CD14-positive monocyte (primary cell): Measurements from ENCODE around the gene GAS7. TPM values are rescaled to one million over a fixed set of nuclear protein-coding genes. Genes with fewer than 3 reads are reported as not detected.
A peak's percentile ranks its signal among the peaks of the same experiment; 100 is the strongest.

Source experiments
- DNase-seq, 3 donors: peaks; one replicate each; pipeline ENCODE4 v3.0.0-alpha.2; 2011 to 2022
- H2AFZ ChIP-seq: 2 replicates; pipeline ENCODE4 v1.6.0; 2012; ENCODE audit warnings: mild to moderate bottlenecking, low read depth, low read length, inconsistent platforms; ENCODE audit not compliant: insufficient read depth, poor library complexity, severe bottlenecking
- H3K27ac ChIP-seq, 2 donors: 1 replicate in 1 of 2; 2 replicates in 1 of 2; pipeline ENCODE4 v1.5.1; 2012 to 2013; ENCODE audit warnings: low read length in 2 of 2, control low read depth in 1 of 2, inconsistent platforms in 1 of 2, low read depth in 1 of 2, mild to moderate bottlenecking in 1 of 2
- H3K27me3 ChIP-seq, 2 donors: one replicate each; pipeline versions ENCODE4 v1.6.0 to v1.6.1; 2011 to 2013; ENCODE audit warnings: low read length in 2 of 2; ENCODE audit not compliant: control insufficient read depth in 2 of 2, insufficient read depth in 2 of 2
- H3K36me3 ChIP-seq, 2 donors: replicated peaks in 1 of 2; 1 replicate in 1 of 2; 2 replicates in 1 of 2; pipeline versions ENCODE4 v1.5.1 to v1.6.1; 2012 to 2013; ENCODE audit warnings: low read length in 2 of 2, control low read depth in 1 of 2, inconsistent platforms in 1 of 2, mild to moderate bottlenecking in 1 of 2; ENCODE audit not compliant: insufficient read depth in 2 of 2, control insufficient read depth in 1 of 2
- H3K4me1 ChIP-seq, 2 donors: 1 replicate in 1 of 2; 2 replicates in 1 of 2; pipeline versions ENCODE4 v1.5.1 to v1.6.1; 2012 to 2013; ENCODE audit warnings: low read length in 2 of 2, control low read depth in 1 of 2, inconsistent platforms in 1 of 2, mild to moderate bottlenecking in 1 of 2, moderate library complexity in 1 of 2; ENCODE audit not compliant: insufficient read depth in 2 of 2, control insufficient read depth in 1 of 2
- H3K4me2 ChIP-seq: replicated peaks from 2 replicates; pipeline ENCODE3; 2012; ENCODE audit warnings: low read length, moderate library complexity, mild to moderate bottlenecking; ENCODE audit not compliant: poor library complexity, severe bottlenecking; ENCODE audit errors: extremely low read depth
- H3K4me3 ChIP-seq, 3 experiments: fragments of 200-600 bp in 1 of 3; sonication (generic) in 1 of 3; replicated peaks in 1 of 3; 1 replicate in 2 of 3; 2 replicates in 1 of 3; pipeline ENCODE4 v1.5.1; 2011 to 2013; ENCODE audit warnings: low read length in 3 of 3, mild to moderate bottlenecking in 3 of 3, control low read depth in 2 of 3, low read depth in 2 of 3, inconsistent platforms in 1 of 3, moderate library complexity in 1 of 3
- H3K79me2 ChIP-seq: 2 replicates; pipeline ENCODE4 v1.6.0; 2012; ENCODE audit warnings: mild to moderate bottlenecking, control low read depth, inconsistent platforms, low read length, moderate library complexity; ENCODE audit not compliant: insufficient read depth
- H3K9ac ChIP-seq: 2 replicates; pipeline ENCODE4 v1.6.0; 2017; ENCODE audit warnings: low read length, mild to moderate bottlenecking; ENCODE audit not compliant: insufficient read depth, poor library complexity, severe bottlenecking
- H3K9me3 ChIP-seq, 2 donors: replicated peaks in 1 of 2; 1 replicate in 1 of 2; 2 replicates in 1 of 2; pipeline versions ENCODE4 v1.5.1 to v1.6.1; 2012 to 2013; ENCODE audit warnings: low read length in 2 of 2, control low read depth in 1 of 2; ENCODE audit not compliant: control insufficient read depth in 1 of 2, insufficient read depth in 1 of 2
- H4K20me1 ChIP-seq: 2 replicates; pipeline ENCODE4 v1.6.0; 2012; ENCODE audit warnings: mild to moderate bottlenecking, low read length, control low read depth, moderate library complexity; ENCODE audit not compliant: insufficient read depth
- H3K27ac Mint-ChIP-seq, 7 donors: one replicate each; pipeline ENCODE4 v1.8.0; 2020; ENCODE audit warnings: mild to moderate bottlenecking in 7 of 7, mixed read lengths in 7 of 7, moderate library complexity in 6 of 7, inconsistent platforms in 2 of 7
- H3K27me3 Mint-ChIP-seq, 3 donors: one replicate each; pipeline ENCODE4 v1.8.0; 2021 to 2022; ENCODE audit warnings: low read depth in 3 of 3, mild to moderate bottlenecking in 3 of 3, mixed read lengths in 3 of 3, moderate library complexity in 3 of 3, inconsistent platforms in 1 of 3
- H3K36me3 Mint-ChIP-seq, 2 donors: one replicate each; pipeline ENCODE4 v1.8.0; 2020; ENCODE audit warnings: mixed read lengths in 2 of 2, inconsistent platforms in 1 of 2, mild to moderate bottlenecking in 1 of 2
- H3K4me1 Mint-ChIP-seq: one replicate; pipeline ENCODE4 v1.8.0; 2020; ENCODE audit warnings: mild to moderate bottlenecking, mixed read lengths
- H3K4me3 Mint-ChIP-seq, 2 donors: one replicate each; pipeline ENCODE4 v1.8.0; 2020; ENCODE audit warnings: mild to moderate bottlenecking in 2 of 2, mixed read lengths in 2 of 2, moderate library complexity in 1 of 2
- H3K9me3 Mint-ChIP-seq, 7 donors: one replicate each; pipeline ENCODE4 v1.8.0; 2020 to 2022; ENCODE audit warnings: mixed read lengths in 7 of 7, mild to moderate bottlenecking in 6 of 7, moderate library complexity in 6 of 7, inconsistent platforms in 2 of 7
- CTCF ChIP-seq: fragments of 200-600 bp; IDR thresholded peaks from one replicate; pipeline ENCODE4 v1.8.0; 2022; ENCODE audit warnings: antibody characterized with exemption, mild to moderate bottlenecking
- WGBS: methylation state at CpG from one replicate; pipeline ENCODE4 v1.1.5; 2013; ENCODE audit warnings: missing lambda C conversion rate; ENCODE audit not compliant: insufficient coverage; 5-methylcytosine and 5-hydroxymethylcytosine counted together
- intact Hi-C, 2 donors: fragments of 100-400 bp; cut with micrococcal nuclease; formaldehyde crosslinking; loops; one replicate each; pipeline versions ENCODE4 v1.15.0 to v1.15.1; 2023
- polyA plus RNA-seq, 3 donors: library from polyadenylated mRNA; depleted of rRNA in 1 of 3; unstranded in 2 of 3; stranded (reverse) in 1 of 3; fragments of 300-500 nt in 2 of 3; fragments of >200 nt in 1 of 3; fragmentation: Illumina TruSeq in 2 of 3; gene quantifications; 1 replicate in 2 of 3; 2 replicates in 1 of 3; pipeline ENCODE4 v1.2.3, GENCODE V29; 2012 to 2021

GAS7 gene
- polyA plus RNA-seq, 3 donors: 53.1 to 91.9 (median 66.6) TPM

GRCh38 chr17:9899280-9900043 is 298.9 kb downstream of the GAS7 start:
- Histone ChIP-seq H4K20me1 (no peaks in the 10 kb centered on the region), H3K4me2 (no peak overlapping the region), H3K27ac (no peak overlapping the region), H3K4me1 (no peaks in the 10 kb centered on the region), H3K27me3 (peaks cover 0 to 19% of the 10 kb centered on the region in 2 donors), H3K9me3 (no peaks in the 10 kb centered on the region), H3K4me3 (no peak overlapping the region), H3K79me2 (no peaks in the 10 kb centered on the region), H3K9ac (no peak overlapping the region), H3K36me3 (no peaks in the 10 kb centered on the region), H2AFZ (no peak overlapping the region)
- Mint-ChIP-seq H3K4me1 (peaks cover 6% of the 10 kb centered on the region), H3K4me3 (peak overlapping the region in 1 of 2 donors; percentile 19), H3K27me3 (peaks cover 28 to 38% (median 36%) of the 10 kb centered on the region in 3 donors), H3K27ac (no peak overlapping the region), H3K36me3 (peaks cover 0 to 2% of the 10 kb centered on the region in 2 donors), H3K9me3 (peaks cover 0 to 3% (median 0%) of the 10 kb centered on the region in 7 donors)
- no peak for TF ChIP-seq CTCF
- DNase-seq: no peak
- WGBS: 84% methylated on average over 13 of the region's 21 CpGs
- intact Hi-C loops: no loop called here

- Histone ChIP-seq H3K79me2 (no peaks in the 10 kb centered on the region), H3K27ac (no peak overlapping the region), H3K27me3 (peaks cover 0 to 19% of the 10 kb centered on the region in 2 donors), H2AFZ (no peak overlapping the region), H3K4me2 (no peak overlapping the region), H3K4me3 (no peak overlapping the region), H3K9me3 (no peaks in the 10 kb centered on the region), H3K4me1 (no peaks in the 10 kb centered on the region), H4K20me1 (no peaks in the 10 kb centered on the region), H3K9ac (no peak overlapping the region), H3K36me3 (no peaks in the 10 kb centered on the region)
- Mint-ChIP-seq H3K4me1 (peaks cover 6% of the 10 kb centered on the region), H3K27ac (no peak overlapping the region), H3K27me3 (peaks cover 30 to 40% (median 36%) of the 10 kb centered on the region in 3 donors), H3K36me3 (peaks cover 0 to 2% of the 10 kb centered on the region in 2 donors), H3K9me3 (peaks cover 0 to 3% (median 0%) of the 10 kb centered on the region in 7 donors), H3K4me3 (no peak overlapping the region)
- TF ChIP-seq CTCF: no peak
- WGBS: 95% methylated on average over 8 of the region's 8 CpGs
- intact Hi-C loops: no loop called here
- DNase-seq: no peak
Observed at GRCh38 chr17:9898812-9899211, 299.6 kb downstream of the GAS7 start.
